ENCODE measurements around the gene OPN4.

DNA sequence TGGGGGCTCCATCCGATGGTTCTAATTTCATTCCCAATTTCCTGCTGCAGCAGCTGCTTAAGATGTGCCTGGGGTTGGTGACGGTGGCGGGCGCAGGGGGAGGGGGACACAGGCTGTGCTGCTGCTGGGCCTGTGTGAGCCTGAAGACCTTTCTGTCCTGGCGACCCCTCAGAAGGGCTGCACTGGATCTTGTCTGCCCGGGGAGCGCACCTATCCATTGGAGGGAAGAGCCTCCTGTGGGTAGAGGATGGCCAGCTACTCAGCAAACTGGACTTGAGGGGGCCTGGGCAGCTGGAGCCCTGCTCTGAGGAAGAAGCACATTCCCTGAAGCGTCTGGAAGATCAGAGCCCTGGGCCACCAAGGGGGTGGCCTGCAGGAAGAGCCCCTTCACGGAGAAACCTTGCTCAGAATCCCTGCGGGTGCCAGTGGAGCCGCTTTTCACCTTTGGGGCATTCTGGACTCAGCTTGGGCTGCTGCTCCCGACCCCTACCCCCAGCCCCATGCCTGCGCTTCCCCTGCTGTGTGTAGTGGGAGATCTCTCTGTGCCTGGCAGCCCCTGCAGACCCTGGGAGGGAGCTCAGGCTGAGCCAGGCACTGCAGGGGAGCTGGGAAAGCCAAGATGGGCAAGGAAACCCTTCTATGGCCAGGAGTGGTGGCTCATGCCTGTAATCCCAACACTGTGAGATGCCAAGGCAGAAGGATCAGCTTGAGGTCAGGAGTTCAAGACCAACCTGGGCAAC is 31.7 kb downstream of the OPN4 start:
- TF ChIP-seq EZH2 (IDR thresholded peaks at IDR 0.05; ENCODE audit: low read length, unreplicated experiment) (no peak), EZH2phosphoT487 (IDR thresholded peaks at IDR 0.05; ENCODE audit: borderline replicate concordance, low read length) (no peak)
- TF ChIP-seq, protein P1, sequence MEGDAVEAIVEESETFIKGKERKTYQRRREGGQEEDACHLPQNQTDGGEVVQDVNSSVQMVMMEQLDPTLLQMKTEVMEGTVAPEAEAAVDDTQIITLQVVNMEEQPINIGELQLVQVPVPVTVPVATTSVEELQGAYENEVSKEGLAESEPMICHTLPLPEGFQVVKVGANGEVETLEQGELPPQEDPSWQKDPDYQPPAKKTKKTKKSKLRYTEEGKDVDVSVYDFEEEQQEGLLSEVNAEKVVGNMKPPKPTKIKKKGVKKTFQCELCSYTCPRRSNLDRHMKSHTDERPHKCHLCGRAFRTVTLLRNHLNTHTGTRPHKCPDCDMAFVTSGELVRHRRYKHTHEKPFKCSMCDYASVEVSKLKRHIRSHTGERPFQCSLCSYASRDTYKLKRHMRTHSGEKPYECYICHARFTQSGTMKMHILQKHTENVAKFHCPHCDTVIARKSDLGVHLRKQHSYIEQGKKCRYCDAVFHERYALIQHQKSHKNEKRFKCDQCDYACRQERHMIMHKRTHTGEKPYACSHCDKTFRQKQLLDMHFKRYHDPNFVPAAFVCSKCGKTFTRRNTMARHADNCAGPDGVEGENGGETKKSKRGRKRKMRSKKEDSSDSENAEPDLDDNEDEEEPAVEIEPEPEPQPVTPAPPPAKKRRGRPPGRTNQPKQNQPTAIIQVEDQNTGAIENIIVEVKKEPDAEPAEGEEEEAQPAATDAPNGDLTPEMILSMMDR (conservative IDR thresholded peaks at IDR 0.05; ENCODE audit: low read depth, low read length): no peak

All from PC-3 (cell line).